ENCODE measurements around the gene TEX26. TPM values are rescaled to one million over a fixed set of nuclear protein-coding genes. Genes with fewer than 3 reads are reported as not detected.
A peak's percentile ranks its signal among the peaks of the same experiment; 100 is the strongest.

TEX26 gene
- total RNA-seq, 1 experiment from 2014 or later: not detected

GRCh38 chr13:30966101-30966500, 33.6 kb downstream of the TEX26 start:
- in situ Hi-C loops (cut with HindIII; ENCODE audit: low sequenced_read_pairs): no loop called here

GRCh38 chr13:30968846-30969245, 36.4 kb downstream of the TEX26 start:
- in situ Hi-C loops (cut with HindIII; ENCODE audit: low sequenced_read_pairs): no loop called here
- no peak for DNase-seq (ENCODE audit: low spot score)

More at GRCh38 chr13:30966101-30966500, 33.6 kb downstream of the TEX26 start:
- DNase-seq (ENCODE audit: low spot score): no peak

- no peak for DNase-seq (ENCODE audit: low spot score)
- in situ Hi-C loops (cut with HindIII; ENCODE audit: low sequenced_read_pairs): no loop called here
Measured at GRCh38 chr13:30971575-30971974, 39.1 kb downstream of the TEX26 start.

- no peak for DNase-seq (ENCODE audit: low spot score)
- in situ Hi-C loops (cut with HindIII; ENCODE audit: low sequenced_read_pairs): no loop called here
Measured at GRCh38 chr13:30972888-30973377, 40.5 kb downstream of the TEX26 start.

GRCh38 chr13:30974350-30974749, 41.9 kb downstream of the TEX26 start:
- no peak for DNase-seq (ENCODE audit: low spot score)
- in situ Hi-C loops (cut with HindIII; ENCODE audit: low sequenced_read_pairs): no loop called here

- DNase-seq (ENCODE audit: low spot score): no peak
- in situ Hi-C loops (cut with HindIII; ENCODE audit: low sequenced_read_pairs): no loop called here
Measured at GRCh38 chr13:30976025-30976424, 43.6 kb downstream of the TEX26 start.

- DNase-seq (ENCODE audit: low spot score): peak; percentile 9
- in situ Hi-C loops (cut with HindIII; ENCODE audit: low sequenced_read_pairs): no loop called here
Measured at GRCh38 chr13:30978981-30979956, 46.8 kb downstream of the TEX26 start.

GRCh38 chr13:30982506-30982905, 50.0 kb downstream of the TEX26 start:
- in situ Hi-C loops (cut with HindIII; ENCODE audit: low sequenced_read_pairs): no loop called here

GRCh38 chr13:30982906-30983305, 50.5 kb downstream of the TEX26 start:
- in situ Hi-C loops (cut with HindIII; ENCODE audit: low sequenced_read_pairs): no loop called here
- no peak for DNase-seq (ENCODE audit: low spot score)

More at GRCh38 chr13:30982506-30982905, 50.0 kb downstream of the TEX26 start:
- DNase-seq (ENCODE audit: low spot score): no peak

GRCh38 chr13:30983431-30983830, 51.0 kb downstream of the TEX26 start:
- no peak for DNase-seq (ENCODE audit: low spot score)
- in situ Hi-C loops (cut with HindIII; ENCODE audit: low sequenced_read_pairs): no loop called here

- no peak for DNase-seq (ENCODE audit: low spot score)
- in situ Hi-C loops (cut with HindIII; ENCODE audit: low sequenced_read_pairs): no loop called here
Measured at GRCh38 chr13:30984620-30985019, 52.2 kb downstream of the TEX26 start.

GRCh38 chr13:30985637-30986205, 53.3 kb downstream of the TEX26 start:
- in situ Hi-C loops (cut with HindIII; ENCODE audit: low sequenced_read_pairs): no loop called here
- no peak for DNase-seq (ENCODE audit: low spot score)

- in situ Hi-C loops (cut with HindIII; ENCODE audit: low sequenced_read_pairs): no loop called here
- no peak for DNase-seq (ENCODE audit: low spot score)
Measured at GRCh38 chr13:30991184-30991583, 58.7 kb downstream of the TEX26 start.

- in situ Hi-C loops (cut with HindIII; ENCODE audit: low sequenced_read_pairs): no loop called here
- no peak for DNase-seq (ENCODE audit: low spot score)
Measured at GRCh38 chr13:30991922-30992321, 59.5 kb downstream of the TEX26 start.

- in situ Hi-C loops (cut with HindIII; ENCODE audit: low sequenced_read_pairs): no loop called here
- no peak for DNase-seq (ENCODE audit: low spot score)
Measured at GRCh38 chr13:30995331-30995730, 62.9 kb downstream of the TEX26 start.

GRCh38 chr13:30997697-30998096, 65.2 kb downstream of the TEX26 start:
- DNase-seq (ENCODE audit: low spot score): no peak
- in situ Hi-C loops (cut with HindIII; ENCODE audit: low sequenced_read_pairs): no loop called here

- DNase-seq (ENCODE audit: low spot score): peak; percentile 74
- in situ Hi-C loops (cut with HindIII; ENCODE audit: low sequenced_read_pairs): no loop called here
Measured at GRCh38 chr13:30998136-30999088, 66.0 kb downstream of the TEX26 start.

GRCh38 chr13:31000889-31001288, 68.4 kb downstream of the TEX26 start:
- in situ Hi-C loops (cut with HindIII; ENCODE audit: low sequenced_read_pairs): no loop called here

GRCh38 chr13:31001647-31002046, 69.2 kb downstream of the TEX26 start:
- no peak for DNase-seq (ENCODE audit: low spot score)
- in situ Hi-C loops (cut with HindIII; ENCODE audit: low sequenced_read_pairs): no loop called here

More at GRCh38 chr13:31000889-31001288, 68.4 kb downstream of the TEX26 start:
- no peak for DNase-seq (ENCODE audit: low spot score)
